ENCODE measurements around the gene DEPDC1.
A peak's percentile ranks its signal among the peaks of the same experiment; 100 is the strongest.

The DEPDC1 gene

GRCh38 chr1:68454534-68454933 lies 42.3 kb downstream of the DEPDC1 start:
- TF ChIP-seq PATZ1 (CRISPR knock-in tag; IDR thresholded peaks at IDR 0.05; ENCODE audit: borderline replicate concordance) (no peak), OSR1 (CRISPR knock-in tag; IDR thresholded peaks at IDR 0.05) (no peak), TCF4 (CRISPR knock-in tag; IDR thresholded peaks at IDR 0.05; ENCODE audit: borderline replicate concordance) (no peak), ZNF70 (CRISPR knock-in tag; IDR thresholded peaks at IDR 0.05) (no peak), ESRRG (CRISPR knock-in tag; IDR thresholded peaks at IDR 0.05) (no peak), ISL1 (CRISPR knock-in tag; IDR thresholded peaks at IDR 0.05) (no peak), TSHZ2 (CRISPR knock-in tag; IDR thresholded peaks at IDR 0.05) (no peak), RARB (CRISPR knock-in tag; IDR thresholded peaks at IDR 0.05) (no peak)
- TF ChIP-seq, protein P1, sequence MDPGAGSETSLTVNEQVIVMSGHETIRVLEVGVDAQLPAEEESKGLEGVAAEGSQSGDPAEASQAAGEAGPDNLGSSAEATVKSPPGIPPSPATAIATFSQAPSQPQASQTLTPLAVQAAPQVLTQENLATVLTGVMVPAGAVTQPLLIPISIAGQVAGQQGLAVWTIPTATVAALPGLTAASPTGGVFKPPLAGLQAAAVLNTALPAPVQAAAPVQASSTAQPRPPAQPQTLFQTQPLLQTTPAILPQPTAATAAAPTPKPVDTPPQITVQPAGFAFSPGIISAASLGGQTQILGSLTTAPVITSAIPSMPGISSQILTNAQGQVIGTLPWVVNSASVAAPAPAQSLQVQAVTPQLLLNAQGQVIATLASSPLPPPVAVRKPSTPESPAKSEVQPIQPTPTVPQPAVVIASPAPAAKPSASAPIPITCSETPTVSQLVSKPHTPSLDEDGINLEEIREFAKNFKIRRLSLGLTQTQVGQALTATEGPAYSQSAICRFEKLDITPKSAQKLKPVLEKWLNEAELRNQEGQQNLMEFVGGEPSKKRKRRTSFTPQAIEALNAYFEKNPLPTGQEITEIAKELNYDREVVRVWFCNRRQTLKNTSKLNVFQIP (CRISPR knock-in tag; IDR thresholded peaks at IDR 0.05; ENCODE audit: borderline replicate concordance, low read depth) = no peak
- TF ChIP-seq, protein P2, sequence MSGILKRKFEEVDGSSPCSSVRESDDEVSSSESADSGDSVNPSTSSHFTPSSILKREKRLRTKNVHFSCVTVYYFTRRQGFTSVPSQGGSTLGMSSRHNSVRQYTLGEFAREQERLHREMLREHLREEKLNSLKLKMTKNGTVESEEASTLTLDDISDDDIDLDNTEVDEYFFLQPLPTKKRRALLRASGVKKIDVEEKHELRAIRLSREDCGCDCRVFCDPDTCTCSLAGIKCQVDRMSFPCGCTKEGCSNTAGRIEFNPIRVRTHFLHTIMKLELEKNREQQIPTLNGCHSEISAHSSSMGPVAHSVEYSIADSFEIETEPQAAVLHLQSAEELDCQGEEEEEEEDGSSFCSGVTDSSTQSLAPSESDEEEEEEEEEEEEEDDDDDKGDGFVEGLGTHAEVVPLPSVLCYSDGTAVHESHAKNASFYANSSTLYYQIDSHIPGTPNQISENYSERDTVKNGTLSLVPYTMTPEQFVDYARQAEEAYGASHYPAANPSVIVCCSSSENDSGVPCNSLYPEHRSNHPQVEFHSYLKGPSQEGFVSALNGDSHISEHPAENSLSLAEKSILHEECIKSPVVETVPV (CRISPR knock-in tag; IDR thresholded peaks at IDR 0.05) = no peak
- ATAC-seq = peak; percentile 61

GRCh38 chr1:68453060-68453670 lies 43.7 kb downstream of the DEPDC1 start:
- TF ChIP-seq ZC3H10 (CRISPR knock-in tag; IDR thresholded peaks at IDR 0.05) (no peak), PATZ1 (CRISPR knock-in tag; IDR thresholded peaks at IDR 0.05; ENCODE audit: borderline replicate concordance) (no peak), ZFP3 (CRISPR knock-in tag; IDR thresholded peaks at IDR 0.05) (no peak), BACH2 (CRISPR knock-in tag; IDR thresholded peaks at IDR 0.05; ENCODE audit: borderline replicate concordance) (no peak), CSDC2 (CRISPR knock-in tag; IDR thresholded peaks at IDR 0.05) (no peak), TCF4 (CRISPR knock-in tag; IDR thresholded peaks at IDR 0.05; ENCODE audit: borderline replicate concordance) (no peak), ISL1 (CRISPR knock-in tag; IDR thresholded peaks at IDR 0.05) (no peak), RARB (CRISPR knock-in tag; IDR thresholded peaks at IDR 0.05) (no peak), ZNF70 (CRISPR knock-in tag; IDR thresholded peaks at IDR 0.05) (no peak), OSR1 (CRISPR knock-in tag; IDR thresholded peaks at IDR 0.05) (no peak), GLIS3 (CRISPR knock-in tag; IDR thresholded peaks at IDR 0.05) (no peak)
- TF ChIP-seq, protein P1 (CRISPR knock-in tag; IDR thresholded peaks at IDR 0.05; ENCODE audit: borderline replicate concordance, low read depth) = no peak
- TF ChIP-seq, protein P3, sequence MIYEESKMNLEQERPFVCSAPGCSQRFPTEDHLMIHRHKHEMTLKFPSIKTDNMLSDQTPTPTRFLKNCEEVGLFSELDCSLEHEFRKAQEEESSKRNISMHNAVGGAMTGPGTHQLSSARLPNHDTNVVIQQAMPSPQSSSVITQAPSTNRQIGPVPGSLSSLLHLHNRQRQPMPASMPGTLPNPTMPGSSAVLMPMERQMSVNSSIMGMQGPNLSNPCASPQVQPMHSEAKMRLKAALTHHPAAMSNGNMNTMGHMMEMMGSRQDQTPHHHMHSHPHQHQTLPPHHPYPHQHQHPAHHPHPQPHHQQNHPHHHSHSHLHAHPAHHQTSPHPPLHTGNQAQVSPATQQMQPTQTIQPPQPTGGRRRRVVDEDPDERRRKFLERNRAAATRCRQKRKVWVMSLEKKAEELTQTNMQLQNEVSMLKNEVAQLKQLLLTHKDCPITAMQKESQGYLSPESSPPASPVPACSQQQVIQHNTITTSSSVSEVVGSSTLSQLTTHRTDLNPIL (CRISPR knock-in tag; IDR thresholded peaks at IDR 0.05; ENCODE audit: low read depth) = no peak
- TF ChIP-seq, protein P2 (CRISPR knock-in tag; IDR thresholded peaks at IDR 0.05) = no peak
- ATAC-seq = peak; percentile 57
